ENCODE measurements around the gene MED12L. TPM values are rescaled to one million over a fixed set of nuclear protein-coding genes. Genes with fewer than 3 reads are reported as not detected.

MED12L gene
- total RNA-seq, 1 donor from 2014 or later = 0.43 TPM

DNA sequence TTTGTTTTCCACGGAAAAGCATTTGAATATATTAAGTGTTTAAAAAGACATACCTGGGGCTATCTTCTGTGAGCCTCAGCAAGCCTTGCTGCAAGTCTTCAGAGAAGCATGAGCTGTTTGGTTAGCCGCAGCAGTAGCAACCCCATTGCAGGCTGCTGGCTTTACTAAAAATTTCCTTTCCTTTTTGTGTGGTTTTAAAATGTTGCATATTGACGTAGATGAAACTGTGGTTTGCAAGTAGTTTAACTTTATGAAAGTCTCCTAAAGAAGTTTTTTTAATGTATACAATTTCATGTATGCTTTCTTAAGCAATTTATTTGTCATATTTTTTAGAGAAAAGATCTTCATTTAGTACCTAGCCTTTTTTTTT lies 117.6 kb downstream of the MED12L start, which contains the start of gene GPR171:
Gene GPR171 (minus strand): TSS at position 166 of the 370 bp plus-strand sequence. CDS start 3,830 bp downstream, outside the sequence.
- H3K9me3 ChIP-seq = no peaks in the 10 kb centered on the region
- H3K36me3 ChIP-seq = no peaks in the 10 kb centered on the region
- DNase-seq (ENCODE audit: low spot score in 2 of 2) = no peak
- H3K27me3 ChIP-seq = no peaks in the 10 kb centered on the region
- no peaks in the 10 kb centered on the region for H3K4me1 ChIP-seq
- no peak within 1 kb of the TSS for H3K4me3 ChIP-seq
- intact Hi-C loops (cut with DNase I) = no loop called here
- no peak within 1 kb of the TSS for H3K27ac ChIP-seq
- TF ChIP-seq, protein P1, sequence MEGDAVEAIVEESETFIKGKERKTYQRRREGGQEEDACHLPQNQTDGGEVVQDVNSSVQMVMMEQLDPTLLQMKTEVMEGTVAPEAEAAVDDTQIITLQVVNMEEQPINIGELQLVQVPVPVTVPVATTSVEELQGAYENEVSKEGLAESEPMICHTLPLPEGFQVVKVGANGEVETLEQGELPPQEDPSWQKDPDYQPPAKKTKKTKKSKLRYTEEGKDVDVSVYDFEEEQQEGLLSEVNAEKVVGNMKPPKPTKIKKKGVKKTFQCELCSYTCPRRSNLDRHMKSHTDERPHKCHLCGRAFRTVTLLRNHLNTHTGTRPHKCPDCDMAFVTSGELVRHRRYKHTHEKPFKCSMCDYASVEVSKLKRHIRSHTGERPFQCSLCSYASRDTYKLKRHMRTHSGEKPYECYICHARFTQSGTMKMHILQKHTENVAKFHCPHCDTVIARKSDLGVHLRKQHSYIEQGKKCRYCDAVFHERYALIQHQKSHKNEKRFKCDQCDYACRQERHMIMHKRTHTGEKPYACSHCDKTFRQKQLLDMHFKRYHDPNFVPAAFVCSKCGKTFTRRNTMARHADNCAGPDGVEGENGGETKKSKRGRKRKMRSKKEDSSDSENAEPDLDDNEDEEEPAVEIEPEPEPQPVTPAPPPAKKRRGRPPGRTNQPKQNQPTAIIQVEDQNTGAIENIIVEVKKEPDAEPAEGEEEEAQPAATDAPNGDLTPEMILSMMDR (IDR thresholded peaks at IDR 0.05) = no peak

DNA sequence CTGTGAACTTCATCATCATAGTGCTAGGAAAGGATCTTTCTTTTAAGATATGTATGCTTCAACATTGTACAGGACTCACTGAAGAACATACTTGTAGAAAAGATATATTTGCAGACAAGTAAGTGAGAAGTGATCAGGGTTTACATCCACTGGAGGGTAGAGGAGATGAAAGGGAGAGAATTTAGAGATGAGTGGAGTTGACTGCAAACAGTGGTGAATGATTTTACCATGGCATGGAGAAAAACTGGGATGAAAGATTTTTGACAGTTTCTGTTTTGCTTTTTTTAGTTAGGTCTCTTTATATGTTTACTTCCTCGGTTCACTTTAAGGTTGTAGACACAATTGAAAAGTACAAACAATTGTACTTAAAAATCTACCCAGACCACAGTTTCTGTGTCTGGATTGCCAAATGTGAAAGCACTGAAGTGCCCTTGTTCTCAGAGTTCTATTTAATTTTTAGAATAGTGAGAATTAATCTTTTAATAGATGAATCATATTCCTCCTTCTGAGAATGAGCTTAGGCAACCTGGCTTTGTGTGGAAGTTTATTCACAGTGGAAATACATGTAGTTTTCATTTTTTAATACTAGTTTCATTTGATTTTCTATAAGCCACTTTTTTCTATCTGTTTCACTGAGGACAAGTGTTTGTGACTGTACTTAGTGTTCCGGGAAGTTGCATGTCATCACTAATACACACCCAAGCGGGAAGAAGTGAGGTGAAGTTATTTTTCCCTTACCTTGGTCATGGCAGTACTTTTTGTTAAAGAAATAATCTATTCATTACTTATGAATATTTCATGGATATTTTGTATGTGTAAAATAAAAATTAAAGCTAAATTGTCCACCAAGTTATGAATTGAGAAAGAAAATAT lies 119.3 kb downstream of the MED12L start:
- no peak overlapping the region for H3K4me3 ChIP-seq

DNA sequence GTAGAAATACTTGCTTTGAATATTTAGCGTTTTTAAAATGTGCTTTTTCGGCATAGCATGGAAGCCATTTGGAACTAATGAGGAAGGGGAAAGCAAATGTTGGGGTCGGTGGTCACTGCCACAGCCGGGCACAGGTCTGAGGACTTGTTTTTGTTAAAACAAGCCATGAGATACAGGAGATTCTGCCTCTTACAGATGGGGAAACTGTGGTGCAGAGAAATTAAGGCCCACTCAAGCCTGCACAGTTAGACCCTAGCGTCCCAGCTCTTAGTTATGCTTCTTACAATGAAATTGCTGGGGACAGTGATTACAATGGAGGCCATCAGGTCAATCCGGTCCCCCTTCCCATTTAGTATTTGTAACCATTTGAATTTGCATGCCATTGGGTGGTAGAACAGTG lies 120.0 kb downstream of the MED12L start:
- H3K9me3 ChIP-seq = no peaks in the 10 kb centered on the region
- H3K27me3 ChIP-seq = no peaks in the 10 kb centered on the region
- no peak overlapping the region for H3K4me3 ChIP-seq
- TF ChIP-seq, protein P1 (IDR thresholded peaks at IDR 0.05) = no peak
- intact Hi-C loops (cut with DNase I) = no loop called here
- no peak overlapping the region for H3K27ac ChIP-seq
- no peaks in the 10 kb centered on the region for H3K36me3 ChIP-seq
- no peak for DNase-seq (ENCODE audit: low spot score in 2 of 2)
- H3K4me1 ChIP-seq = no peaks in the 10 kb centered on the region

More for the DNA sequence above, 119.3 kb downstream of the MED12L start:
- no peaks in the 10 kb centered on the region for H3K36me3 ChIP-seq
- intact Hi-C loops (cut with DNase I) = no loop called here
- TF ChIP-seq, protein P1 (IDR thresholded peaks at IDR 0.05) = no peak
- H3K9me3 ChIP-seq = no peaks in the 10 kb centered on the region
- H3K27me3 ChIP-seq = no peaks in the 10 kb centered on the region
- H3K27ac ChIP-seq = no peak overlapping the region
- no peaks in the 10 kb centered on the region for H3K4me1 ChIP-seq
- DNase-seq (ENCODE audit: low spot score in 2 of 2) = no peak

DNA sequence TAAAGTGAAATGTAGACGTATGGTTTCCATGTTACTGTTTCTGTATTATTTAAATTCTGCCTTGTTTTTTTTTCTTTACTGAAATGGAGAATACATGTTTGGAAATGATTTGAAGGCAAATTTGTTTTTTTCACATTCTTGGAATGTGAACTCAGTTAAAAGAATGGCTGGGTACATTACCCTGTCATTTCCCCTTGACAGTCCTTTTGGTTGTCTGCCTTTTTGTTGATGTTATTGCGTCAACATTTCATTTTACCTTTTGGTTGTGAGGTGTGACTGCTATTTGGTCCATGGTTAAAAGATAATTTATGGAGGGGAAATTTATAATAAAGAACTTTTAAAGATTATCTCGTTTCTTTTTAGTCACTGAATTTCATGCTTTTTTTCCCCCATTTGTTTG lies 120.7 kb downstream of the MED12L start:
- H3K9me3 ChIP-seq = no peaks in the 10 kb centered on the region
- TF ChIP-seq, protein P1 (IDR thresholded peaks at IDR 0.05) = no peak
- no peak for DNase-seq (ENCODE audit: low spot score in 2 of 2)
- no peaks in the 10 kb centered on the region for H3K36me3 ChIP-seq
- no peaks in the 10 kb centered on the region for H3K4me1 ChIP-seq
- no peak overlapping the region for H3K4me3 ChIP-seq
- intact Hi-C loops (cut with DNase I) = no loop called here
- H3K27ac ChIP-seq = no peak overlapping the region
- no peaks in the 10 kb centered on the region for H3K27me3 ChIP-seq

DNA sequence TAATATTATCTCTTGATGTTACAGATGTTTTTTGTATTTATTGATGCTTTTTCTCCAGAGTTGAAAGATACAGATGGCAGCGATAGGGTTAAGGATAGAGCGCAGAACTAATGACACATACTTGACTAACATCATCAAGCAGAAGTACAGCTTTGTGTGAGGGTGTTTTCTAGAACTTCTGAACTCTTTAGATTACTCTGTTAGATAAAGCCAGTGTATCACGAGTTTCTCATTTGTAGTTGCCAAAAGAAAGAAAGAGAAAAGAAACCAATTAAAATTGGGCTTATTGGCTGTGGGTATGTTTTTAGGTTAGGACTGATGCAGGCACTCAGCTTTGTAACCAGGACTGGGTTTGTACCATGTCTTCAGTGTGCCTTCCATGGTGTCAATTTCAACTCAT lies 124.2 kb downstream of the MED12L start:
- Histone ChIP-seq H3K27me3 (no peaks in the 10 kb centered on the region), H3K27ac (no peak overlapping the region), H3K9me3 (no peaks in the 10 kb centered on the region), H3K36me3 (no peaks in the 10 kb centered on the region), H3K4me1 (no peaks in the 10 kb centered on the region), H3K4me3 (no peak overlapping the region)
- intact Hi-C loops (cut with DNase I) = no loop called here
- no peak for DNase-seq (ENCODE audit: low spot score in 2 of 2)
- TF ChIP-seq, protein P1 (IDR thresholded peaks at IDR 0.05) = no peak
